GM12878 (cell line): Measurements from ENCODE around the gene TMEM127. TPM values are rescaled to one million over a fixed set of nuclear protein-coding genes. Genes with fewer than 3 reads are reported as not detected.

Experiments
- ATF7 ChIP-seq: fragments of 450-650 bp; IDR thresholded peaks from 2 replicates; pipeline ENCODE4 v1.6.1; 2016; ENCODE audit warnings: low read depth, mild to moderate bottlenecking
- CBFB ChIP-seq: IDR thresholded peaks from 2 replicates; pipeline ENCODE4 v1.6.1; 2016; ENCODE audit warnings: antibody characterized with exemption, low read depth
- CHD2 ChIP-seq: IDR thresholded peaks from 2 replicates; pipeline ENCODE4 v1.6.1; 2011; ENCODE audit warnings: low read depth, low read length, improper control_type of control experiment, borderline replicate concordance
- DPF2 ChIP-seq: fragments of 450-650 bp; IDR thresholded peaks from 2 replicates; pipeline ENCODE4 v1.6.1; 2017; ENCODE audit warnings: mild to moderate bottlenecking
- ETV6 ChIP-seq, 2 experiments: fragments of 450-650 bp in 1 of 2; IDR thresholded peaks in 1 of 2; conservative IDR thresholded peaks in 1 of 2; 2 replicates each; pipeline ENCODE4 v1.6.1; 2014; ENCODE audit warnings: antibody characterized with exemption in 1 of 2, borderline replicate concordance in 1 of 2, low read depth in 1 of 2, mild to moderate bottlenecking in 1 of 2, moderate library complexity in 1 of 2
- HCFC1 ChIP-seq: fragments of 150-350 bp; IDR thresholded peaks from 2 replicates; pipeline ENCODE4 v1.6.1; 2014; ENCODE audit warnings: low read length
- MTA3 ChIP-seq: IDR thresholded peaks from 2 replicates; pipeline ENCODE4 v1.6.1; 2012; ENCODE audit warnings: low read length, inconsistent platforms, borderline replicate concordance
- NR2C1 ChIP-seq: fragments of 450-650 bp; IDR thresholded peaks from 2 replicates; pipeline ENCODE4 v1.6.1; 2017; ENCODE audit warnings: antibody characterized with exemption, mild to moderate bottlenecking, moderate library complexity
- NR2C2 ChIP-seq: IDR thresholded peaks from 2 replicates; pipeline ENCODE4 v1.6.1; 2011; ENCODE audit warnings: borderline replicate concordance, low read depth; ENCODE audit not compliant: control insufficient read depth, insufficient read length
- POLR2AphosphoS2 ChIP-seq: IDR thresholded peaks from 2 replicates; pipeline ENCODE4 v1.6.1; 2011; ENCODE audit warnings: low read depth, mild to moderate bottlenecking, low read length, improper control_type of control experiment, moderate library complexity
- RCOR1 ChIP-seq: conservative IDR thresholded peaks from 2 replicates; pipeline ENCODE4 v1.6.1; 2012; ENCODE audit warnings: low read depth, low read length, improper control_type of control experiment
- RELA ChIP-seq: fragments of 450-650 bp; IDR thresholded peaks from 2 replicates; pipeline ENCODE4 v1.8.0; 2014; ENCODE audit warnings: borderline replicate concordance; ENCODE audit not compliant: partially characterized antibody
- RUNX3 ChIP-seq: IDR thresholded peaks from 2 replicates; pipeline ENCODE4 v1.6.1; 2012; ENCODE audit warnings: low read length, inconsistent platforms
- SMAD5 ChIP-seq: IDR thresholded peaks from 2 replicates; pipeline ENCODE4 v1.6.1; 2016; ENCODE audit warnings: antibody characterized with exemption, low read depth
- SP1 ChIP-seq: IDR thresholded peaks from one replicate; pipeline ENCODE4 v1.6.1; 2011; ENCODE audit warnings: low read depth, low read length
- STAT1 ChIP-seq: fragments of 450-650 bp; conservative IDR thresholded peaks from 2 replicates; pipeline ENCODE4 v1.6.1; 2014; ENCODE audit warnings: antibody characterized with exemption, mild to moderate bottlenecking
- YBX1 ChIP-seq: fragments of 450-650 bp; IDR thresholded peaks from 2 replicates; pipeline ENCODE4 v1.6.1; 2016; ENCODE audit warnings: antibody characterized with exemption
- ZBED1 ChIP-seq: IDR thresholded peaks from 2 replicates; pipeline ENCODE4 v1.6.1; 2016; ENCODE audit warnings: borderline replicate concordance
- polyA plus RNA-seq, 11 experiments: library from polyadenylated mRNA; depleted of rRNA in 4 of 11; unstranded in 6 of 11; stranded (reverse) in 5 of 11; fragments of >200 nt; fragmentation: Nextera tagmentation in 4 of 11; fragmentation: Illumina TruSeq in 1 of 11; extraction: Ambion mirVana in 4 of 11; extraction: Trizol in 1 of 11; gene quantifications; 1 replicate in 1 of 11; 2 replicates in 10 of 11; pipeline versions ENCODE4 v1.2.1 to v1.2.3, GENCODE V29; 2011 to 2016; ENCODE audit warnings: inconsistent platforms in 2 of 11, missing spikeins in 2 of 11, low read depth in 1 of 11
- total RNA-seq, 4 experiments: library from RNA; depleted of rRNA in 3 of 4; stranded (reverse); fragments of >200 nt in 3 of 4; fragmentation: Illumina TruSeq in 1 of 4; extraction: Trizol in 1 of 4; gene quantifications; 2 replicates each; pipeline versions ENCODE4 v1.2.1 to v1.2.3, GENCODE V29; 2013 to 2021
- TF ChIP-seq, protein P1 (sequence below): IDR thresholded peaks from 2 replicates; pipeline ENCODE4 v1.6.1; 2012; ENCODE audit warnings: low read depth, low read length, improper control_type of control experiment
- TF ChIP-seq, protein P2 (sequence below): fragments of 450-650 bp; IDR thresholded peaks from 2 replicates; pipeline ENCODE4 v1.6.1; 2017; ENCODE audit warnings: mild to moderate bottlenecking, moderate library complexity
- TF ChIP-seq, protein P3 (sequence below): IDR thresholded peaks from 2 replicates; pipeline ENCODE4 v1.6.1; 2011; ENCODE audit warnings: mild to moderate bottlenecking, low read depth, low read length, moderate library complexity; ENCODE audit not compliant: insufficient replicate concordance
- TF ChIP-seq, protein P4 (sequence below): fragments of 450-650 bp; IDR thresholded peaks from 2 replicates; pipeline ENCODE4 v1.6.1; 2018; ENCODE audit warnings: mild to moderate bottlenecking, low read depth, moderate library complexity; ENCODE audit not compliant: partially characterized antibody

TMEM127 gene
- total and polyA plus RNA-seq, 10 of the 15 experiments (the other 5 are each of a cell fraction or from before 2014, with no cell fraction given): 2.6 to 27.2 (median 17.7) TPM

DNA sequence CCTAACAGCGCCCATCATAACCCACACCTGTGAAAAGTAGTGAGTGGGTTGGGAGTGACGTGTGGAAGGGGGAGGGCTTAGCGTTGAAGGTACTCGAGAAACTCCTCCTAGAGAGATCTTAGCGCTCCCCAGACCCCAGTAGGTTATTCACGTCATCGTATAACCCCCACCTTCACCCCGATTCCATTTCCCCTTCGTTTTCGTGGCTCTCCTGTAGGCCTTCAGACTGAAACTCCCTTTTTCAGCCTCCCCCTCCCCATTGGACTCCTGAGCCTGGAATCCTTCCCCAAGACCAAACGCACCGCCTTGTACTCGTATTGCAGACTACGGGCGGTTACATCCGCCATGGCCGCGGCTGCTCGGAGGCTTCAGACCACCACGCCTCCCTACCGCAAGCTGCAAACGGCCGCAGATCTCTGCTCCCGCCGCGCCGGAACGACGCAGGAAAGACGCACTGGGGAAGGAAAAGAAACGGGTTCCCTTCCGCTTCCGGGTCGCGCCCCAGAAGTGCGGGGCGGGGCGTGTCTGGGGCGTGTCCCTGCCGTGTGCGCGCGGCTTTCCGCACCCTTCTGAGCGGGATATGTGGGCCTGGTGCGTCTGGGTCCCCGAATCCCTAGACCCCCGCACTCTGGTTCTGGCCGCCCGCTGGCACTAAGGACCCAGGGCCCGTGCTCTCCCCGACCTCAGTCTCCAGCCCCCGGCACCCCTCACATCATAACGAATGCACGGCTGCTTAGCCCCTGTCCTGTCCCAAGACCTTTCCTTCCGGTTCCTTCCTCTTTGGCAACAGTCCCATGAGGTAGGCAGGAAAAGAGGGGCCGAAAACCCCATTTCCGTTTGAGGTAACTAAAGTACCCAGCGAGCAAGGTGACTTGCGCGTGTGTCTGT is 39.5 kb upstream of the TMEM127 start, which contains the start of gene SNRNP200 (continued):
- TF ChIP-seq ATF7 (peak; percentile 29; the same call in 1 of the 2 replicates), CBFB (peak; percentile 29; the same call in 1 of the 2 replicates), STAT1 (no peak; the same call in 1 of the 2 replicates), SP1 (no peak), RCOR1 (no peak), RUNX3 (peak; percentile 75), POLR2AphosphoS2 (peak; percentile 97), MTA3 (peak; percentile 31; the same call in 1 of the 2 replicates), NR2C2 (peak; percentile 71), HCFC1 (peak; percentile 77), YBX1 (no peak), SMAD5 (peak; percentile 83), NR2C1 (peak; percentile 99), ETV6 (conservative IDR thresholded peaks at IDR 0.05 in 1 of 2, IDR thresholded peaks at IDR 0.05 in 1 of 2; ENCODE audit: borderline replicate concordance in 1 of 2, low read depth in 1 of 2) (peak in 1 of 2 experiments; percentile 92; a peak in 2 of 4 replicates), DPF2 (peak; percentile 38; the same call in 1 of the 2 replicates), RELA (peak; percentile 4), CHD2 (0 out of 2 replicates have a peak, but pooled peaks have one; percentile 52), ZBED1 (peak; percentile 79; the same call in 1 of the 2 replicates)
- TF ChIP-seq, protein P1, sequence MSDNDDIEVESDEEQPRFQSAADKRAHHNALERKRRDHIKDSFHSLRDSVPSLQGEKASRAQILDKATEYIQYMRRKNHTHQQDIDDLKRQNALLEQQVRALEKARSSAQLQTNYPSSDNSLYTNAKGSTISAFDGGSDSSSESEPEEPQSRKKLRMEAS: peak; percentile 79
- TF ChIP-seq, protein P2, sequence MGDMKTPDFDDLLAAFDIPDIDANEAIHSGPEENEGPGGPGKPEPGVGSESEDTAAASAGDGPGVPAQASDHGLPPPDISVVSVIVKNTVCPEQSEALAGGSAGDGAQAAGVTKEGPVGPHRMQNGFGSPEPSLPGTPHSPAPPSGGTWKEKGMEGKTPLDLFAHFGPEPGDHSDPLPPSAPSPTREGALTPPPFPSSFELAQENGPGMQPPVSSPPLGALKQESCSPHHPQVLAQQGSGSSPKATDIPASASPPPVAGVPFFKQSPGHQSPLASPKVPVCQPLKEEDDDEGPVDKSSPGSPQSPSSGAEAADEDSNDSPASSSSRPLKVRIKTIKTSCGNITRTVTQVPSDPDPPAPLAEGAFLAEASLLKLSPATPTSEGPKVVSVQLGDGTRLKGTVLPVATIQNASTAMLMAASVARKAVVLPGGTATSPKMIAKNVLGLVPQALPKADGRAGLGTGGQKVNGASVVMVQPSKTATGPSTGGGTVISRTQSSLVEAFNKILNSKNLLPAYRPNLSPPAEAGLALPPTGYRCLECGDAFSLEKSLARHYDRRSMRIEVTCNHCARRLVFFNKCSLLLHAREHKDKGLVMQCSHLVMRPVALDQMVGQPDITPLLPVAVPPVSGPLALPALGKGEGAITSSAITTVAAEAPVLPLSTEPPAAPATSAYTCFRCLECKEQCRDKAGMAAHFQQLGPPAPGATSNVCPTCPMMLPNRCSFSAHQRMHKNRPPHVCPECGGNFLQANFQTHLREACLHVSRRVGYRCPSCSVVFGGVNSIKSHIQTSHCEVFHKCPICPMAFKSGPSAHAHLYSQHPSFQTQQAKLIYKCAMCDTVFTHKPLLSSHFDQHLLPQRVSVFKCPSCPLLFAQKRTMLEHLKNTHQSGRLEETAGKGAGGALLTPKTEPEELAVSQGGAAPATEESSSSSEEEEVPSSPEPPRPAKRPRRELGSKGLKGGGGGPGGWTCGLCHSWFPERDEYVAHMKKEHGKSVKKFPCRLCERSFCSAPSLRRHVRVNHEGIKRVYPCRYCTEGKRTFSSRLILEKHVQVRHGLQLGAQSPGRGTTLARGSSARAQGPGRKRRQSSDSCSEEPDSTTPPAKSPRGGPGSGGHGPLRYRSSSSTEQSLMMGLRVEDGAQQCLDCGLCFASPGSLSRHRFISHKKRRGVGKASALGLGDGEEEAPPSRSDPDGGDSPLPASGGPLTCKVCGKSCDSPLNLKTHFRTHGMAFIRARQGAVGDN: no peak; the same call in 1 of the 2 replicates
- TF ChIP-seq, protein P3, sequence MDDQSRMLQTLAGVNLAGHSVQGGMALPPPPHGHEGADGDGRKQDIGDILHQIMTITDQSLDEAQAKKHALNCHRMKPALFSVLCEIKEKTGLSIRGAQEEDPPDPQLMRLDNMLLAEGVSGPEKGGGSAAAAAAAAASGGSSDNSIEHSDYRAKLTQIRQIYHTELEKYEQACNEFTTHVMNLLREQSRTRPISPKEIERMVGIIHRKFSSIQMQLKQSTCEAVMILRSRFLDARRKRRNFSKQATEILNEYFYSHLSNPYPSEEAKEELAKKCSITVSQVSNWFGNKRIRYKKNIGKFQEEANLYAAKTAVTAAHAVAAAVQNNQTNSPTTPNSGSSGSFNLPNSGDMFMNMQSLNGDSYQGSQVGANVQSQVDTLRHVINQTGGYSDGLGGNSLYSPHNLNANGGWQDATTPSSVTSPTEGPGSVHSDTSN: peak; percentile 54
- TF ChIP-seq, protein P4, sequence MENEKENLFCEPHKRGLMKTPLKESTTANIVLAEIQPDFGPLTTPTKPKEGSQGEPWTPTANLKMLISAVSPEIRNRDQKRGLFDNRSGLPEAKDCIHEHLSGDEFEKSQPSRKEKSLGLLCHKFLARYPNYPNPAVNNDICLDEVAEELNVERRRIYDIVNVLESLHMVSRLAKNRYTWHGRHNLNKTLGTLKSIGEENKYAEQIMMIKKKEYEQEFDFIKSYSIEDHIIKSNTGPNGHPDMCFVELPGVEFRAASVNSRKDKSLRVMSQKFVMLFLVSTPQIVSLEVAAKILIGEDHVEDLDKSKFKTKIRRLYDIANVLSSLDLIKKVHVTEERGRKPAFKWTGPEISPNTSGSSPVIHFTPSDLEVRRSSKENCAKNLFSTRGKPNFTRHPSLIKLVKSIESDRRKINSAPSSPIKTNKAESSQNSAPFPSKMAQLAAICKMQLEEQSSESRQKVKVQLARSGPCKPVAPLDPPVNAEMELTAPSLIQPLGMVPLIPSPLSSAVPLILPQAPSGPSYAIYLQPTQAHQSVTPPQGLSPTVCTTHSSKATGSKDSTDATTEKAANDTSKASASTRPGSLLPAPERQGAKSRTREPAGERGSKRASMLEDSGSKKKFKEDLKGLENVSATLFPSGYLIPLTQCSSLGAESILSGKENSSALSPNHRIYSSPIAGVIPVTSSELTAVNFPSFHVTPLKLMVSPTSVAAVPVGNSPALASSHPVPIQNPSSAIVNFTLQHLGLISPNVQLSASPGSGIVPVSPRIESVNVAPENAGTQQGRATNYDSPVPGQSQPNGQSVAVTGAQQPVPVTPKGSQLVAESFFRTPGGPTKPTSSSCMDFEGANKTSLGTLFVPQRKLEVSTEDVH: peak; percentile 86
